ENCODE data around the gene PDSS1. TPM values are rescaled to one million over a fixed set of nuclear protein-coding genes. Genes with fewer than 3 reads are reported as not detected.
"Not testable (repeated sequence)": the region's sequence is repeated elsewhere in the genome, so short reads cannot be mapped to it uniquely, and the experiment has no call there.

Gene PDSS1
- 10 to 100 TPM; 16.1 to 18.8 TPM for total RNA-seq

GRCh38 chr10:26697163-26697921 is at the start of gene PDSS1:
Gene PDSS1 (plus strand): TSS chr10:26697701. CDS start chr10:26697712, 11 bp downstream.
- intact Hi-C loops (cut with micrococcal nuclease): no loop called here
- Mint-ChIP-seq H3K9me3 (no peaks in the 10 kb centered on the region), H3K27me3 (no peaks in the 10 kb centered on the region), H3K36me3 (ENCODE audit: low read depth) (peaks cover 26% of the 10 kb centered on the region), H3K27ac (peak within 1 kb of the TSS; percentile 93), H3K4me3 (peak within 1 kb of the TSS; percentile 100), H3K4me1 (ENCODE audit: low read depth) (peaks cover 25% of the 10 kb centered on the region)
- no peak for TF ChIP-seq CTCF (IDR thresholded peaks at IDR 0.05)
- DNase-seq (peak; percentile 76), ATAC-seq (peak; percentile 80)
- CTCF ChIA-PET: interaction anchor here (0.8 to 2.2 kb wide), 7 partner anchors 11 to 362 kb away, joined by 3 to 10 read pairs (median 4); no protein-coding TSS in a partner anchor
- POLR2A ChIA-PET: interaction anchor here (0.8 to 1.3 kb wide), 7 partner anchors 10 to 65 kb away, joined by 3 to 6 read pairs (median 4); no protein-coding TSS in a partner anchor

GRCh38 chr10:26648245-26648636 is 49.3 kb upstream of the PDSS1 start:
- H3K27ac Mint-ChIP-seq; intact Hi-C loops (cut with micrococcal nuclease): not testable (repeated sequence)

GRCh38 chr10:26650406-26650805 is 47.1 kb upstream of the PDSS1 start:
- H3K27ac Mint-ChIP-seq: no peak overlapping the region
- no peak overlapping the region for H3K4me3 Mint-ChIP-seq
- ChIA-PET CTCF (no interaction called here), POLR2A (no interaction called here)
- ATAC-seq: no peak
- no peak for DNase-seq
- H3K36me3 Mint-ChIP-seq (ENCODE audit: low read depth): no peaks in the 10 kb centered on the region
- intact Hi-C loops (cut with micrococcal nuclease): no loop called here
- no peaks in the 10 kb centered on the region for H3K4me1 Mint-ChIP-seq (ENCODE audit: low read depth)
- H3K9me3 Mint-ChIP-seq: no peaks in the 10 kb centered on the region
- no peaks in the 10 kb centered on the region for H3K27me3 Mint-ChIP-seq
- no peak for TF ChIP-seq CTCF (IDR thresholded peaks at IDR 0.05)

More at GRCh38 chr10:26648245-26648636, 49.3 kb upstream of the PDSS1 start:
- H3K4me3 Mint-ChIP-seq; H3K36me3 Mint-ChIP-seq (ENCODE audit: low read depth); CTCF ChIA-PET; ATAC-seq; DNase-seq; H3K9me3 Mint-ChIP-seq; H3K27me3 Mint-ChIP-seq; H3K4me1 Mint-ChIP-seq (ENCODE audit: low read depth): not testable (repeated sequence)
- POLR2A ChIA-PET: interaction anchor here (0.6 kb wide), 1 partner anchor 427 kb away, joined by 3 read pairs; no protein-coding TSS in a partner anchor

GRCh38 chr10:26651476-26651875 is 46.0 kb upstream of the PDSS1 start:
- CTCF ChIA-PET; H3K4me3 Mint-ChIP-seq; H3K9me3 Mint-ChIP-seq; H3K36me3 Mint-ChIP-seq (ENCODE audit: low read depth); DNase-seq; POLR2A ChIA-PET; intact Hi-C loops (cut with micrococcal nuclease); H3K27ac Mint-ChIP-seq; H3K27me3 Mint-ChIP-seq; H3K4me1 Mint-ChIP-seq (ENCODE audit: low read depth); ATAC-seq: not testable (repeated sequence)

GRCh38 chr10:26653004-26653403 is 44.5 kb upstream of the PDSS1 start:
- POLR2A ChIA-PET: no interaction called here
- H3K27ac Mint-ChIP-seq: no peak overlapping the region
- no peak for TF ChIP-seq CTCF (IDR thresholded peaks at IDR 0.05)

GRCh38 chr10:26655746-26656145 is 41.8 kb upstream of the PDSS1 start:
- Mint-ChIP-seq H3K27me3 (no peaks in the 10 kb centered on the region), H3K27ac (no peak overlapping the region), H3K4me3 (no peak overlapping the region), H3K9me3 (no peaks in the 10 kb centered on the region), H3K4me1 (ENCODE audit: low read depth) (no peaks in the 10 kb centered on the region), H3K36me3 (ENCODE audit: low read depth) (no peaks in the 10 kb centered on the region)
- ChIA-PET CTCF (no interaction called here), POLR2A (no interaction called here)
- TF ChIP-seq CTCF (IDR thresholded peaks at IDR 0.05): no peak
- intact Hi-C loops (cut with micrococcal nuclease): no loop called here
- ATAC-seq: no peak
- DNase-seq: no peak

More at GRCh38 chr10:26653004-26653403, 44.5 kb upstream of the PDSS1 start:
- Mint-ChIP-seq H3K4me1 (ENCODE audit: low read depth) (no peaks in the 10 kb centered on the region), H3K27me3 (no peaks in the 10 kb centered on the region), H3K36me3 (ENCODE audit: low read depth) (no peaks in the 10 kb centered on the region), H3K9me3 (no peaks in the 10 kb centered on the region), H3K4me3 (no peak overlapping the region)
- intact Hi-C loops (cut with micrococcal nuclease): no loop called here
- ATAC-seq: no peak
- no peak for DNase-seq
- CTCF ChIA-PET: no interaction called here

Measured in activated CD8-positive, alpha-beta T cell treated with anti-CD3 and anti-CD28 coated beads for 36 hours (primary cell).